Measurements from ENCODE around the gene SMAD3.

Gene SMAD3

DNA sequence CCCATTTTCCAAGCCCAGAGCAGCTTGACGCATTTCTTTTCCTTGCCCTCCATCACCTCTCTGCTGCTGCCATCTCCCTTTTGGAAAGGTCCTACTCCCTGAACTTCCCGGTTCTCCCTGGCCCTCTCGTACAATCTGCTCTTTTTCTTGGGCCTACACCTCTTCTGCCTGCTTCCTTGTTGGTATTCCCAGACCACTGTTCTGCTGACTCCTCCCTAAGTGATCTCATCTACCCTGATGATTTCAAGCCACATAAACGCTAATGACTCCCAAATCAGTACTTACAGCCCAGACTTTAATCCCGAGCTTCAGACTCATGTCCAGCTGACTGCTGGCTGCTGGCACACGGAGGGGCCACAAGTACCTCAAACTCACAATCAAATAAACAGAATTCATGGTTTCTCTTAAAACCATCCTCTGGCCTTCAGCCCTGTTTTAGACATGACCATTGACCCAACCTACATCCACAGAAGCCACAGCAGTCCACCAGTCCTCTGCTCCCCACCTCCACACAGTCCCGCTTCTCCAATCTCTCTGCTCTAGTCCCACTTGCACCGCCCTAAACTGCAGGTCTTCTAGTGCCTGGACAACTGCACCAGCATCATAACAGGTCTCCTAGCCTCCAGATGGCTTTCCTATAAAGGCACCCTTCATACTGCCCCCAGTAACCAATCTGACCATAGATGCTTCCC lies 131.4 kb downstream of the SMAD3 start (continued):
- no peak for TF ChIP-seq ZNF704 (tag by site-specific recombination; IDR thresholded peaks at IDR 0.05)
- TF ChIP-seq ZNF837 (tag by site-specific recombination; IDR thresholded peaks at IDR 0.05), result no peak
- no peak for TF ChIP-seq ZNF266 (tag by site-specific recombination; IDR thresholded peaks at IDR 0.05; ENCODE audit: low read depth)
- TF ChIP-seq HOXC10 (CRISPR knock-in tag; IDR thresholded peaks at IDR 0.05), result no peak
- TF ChIP-seq, protein P1, sequence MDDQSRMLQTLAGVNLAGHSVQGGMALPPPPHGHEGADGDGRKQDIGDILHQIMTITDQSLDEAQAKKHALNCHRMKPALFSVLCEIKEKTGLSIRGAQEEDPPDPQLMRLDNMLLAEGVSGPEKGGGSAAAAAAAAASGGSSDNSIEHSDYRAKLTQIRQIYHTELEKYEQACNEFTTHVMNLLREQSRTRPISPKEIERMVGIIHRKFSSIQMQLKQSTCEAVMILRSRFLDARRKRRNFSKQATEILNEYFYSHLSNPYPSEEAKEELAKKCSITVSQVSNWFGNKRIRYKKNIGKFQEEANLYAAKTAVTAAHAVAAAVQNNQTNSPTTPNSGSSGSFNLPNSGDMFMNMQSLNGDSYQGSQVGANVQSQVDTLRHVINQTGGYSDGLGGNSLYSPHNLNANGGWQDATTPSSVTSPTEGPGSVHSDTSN (CRISPR knock-in tag; IDR thresholded peaks at IDR 0.05), result no peak
- TF ChIP-seq, protein P2, sequence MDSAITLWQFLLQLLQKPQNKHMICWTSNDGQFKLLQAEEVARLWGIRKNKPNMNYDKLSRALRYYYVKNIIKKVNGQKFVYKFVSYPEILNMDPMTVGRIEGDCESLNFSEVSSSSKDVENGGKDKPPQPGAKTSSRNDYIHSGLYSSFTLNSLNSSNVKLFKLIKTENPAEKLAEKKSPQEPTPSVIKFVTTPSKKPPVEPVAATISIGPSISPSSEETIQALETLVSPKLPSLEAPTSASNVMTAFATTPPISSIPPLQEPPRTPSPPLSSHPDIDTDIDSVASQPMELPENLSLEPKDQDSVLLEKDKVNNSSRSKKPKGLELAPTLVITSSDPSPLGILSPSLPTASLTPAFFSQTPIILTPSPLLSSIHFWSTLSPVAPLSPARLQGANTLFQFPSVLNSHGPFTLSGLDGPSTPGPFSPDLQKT (IDR thresholded peaks at IDR 0.05; ENCODE audit: borderline replicate concordance, low read depth, low read length), result no peak
- TF ChIP-seq ZNF830 (tag by site-specific recombination; IDR thresholded peaks at IDR 0.05; ENCODE audit: low read depth), result no peak
- TF ChIP-seq ZNF292 (tag by site-specific recombination; IDR thresholded peaks at IDR 0.05; ENCODE audit: borderline replicate concordance, low read depth), result no peak
- TF ChIP-seq KLF17 (tag by site-specific recombination; IDR thresholded peaks at IDR 0.05), result peak; percentile 63; the same call in 1 of the 2 replicates
- no peak for TF ChIP-seq ZNF791 (tag by site-specific recombination; IDR thresholded peaks at IDR 0.05)
- no peak for TF ChIP-seq ZNF596 (tag by site-specific recombination; IDR thresholded peaks at IDR 0.05)
- TF ChIP-seq ZNF548 (tag by site-specific recombination; IDR thresholded peaks at IDR 0.05), result no peak
- TF ChIP-seq ZNF529 (tag by site-specific recombination; IDR thresholded peaks at IDR 0.05; ENCODE audit: insufficient replicate concordance), result no peak
- TF ChIP-seq ZNF239 (tag by site-specific recombination; IDR thresholded peaks at IDR 0.05), result no peak
- TF ChIP-seq KLF8 (tag by site-specific recombination; IDR thresholded peaks at IDR 0.05), result peak; percentile 58
- TF ChIP-seq HOXD13 (CRISPR knock-in tag; IDR thresholded peaks at IDR 0.05; ENCODE audit: borderline replicate concordance), result no peak
- TF ChIP-seq ZNF660 (tag by site-specific recombination; IDR thresholded peaks at IDR 0.05), result peak; percentile 88
- TF ChIP-seq, protein P3, sequence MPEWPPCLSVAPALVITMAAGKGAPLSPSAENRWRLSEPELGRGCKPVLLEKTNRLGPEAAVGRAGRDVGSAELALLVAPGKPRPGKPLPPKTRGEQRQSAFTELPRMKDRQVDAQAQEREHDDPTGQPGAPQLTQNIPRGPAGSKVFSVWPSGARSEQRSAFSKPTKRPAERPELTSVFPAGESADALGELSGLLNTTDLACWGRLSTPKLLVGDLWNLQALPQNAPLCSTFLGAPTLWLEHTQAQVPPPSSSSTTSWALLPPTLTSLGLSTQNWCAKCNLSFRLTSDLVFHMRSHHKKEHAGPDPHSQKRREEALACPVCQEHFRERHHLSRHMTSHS (tag by site-specific recombination; IDR thresholded peaks at IDR 0.05), result no peak
- TF ChIP-seq ZFP69B (tag by site-specific recombination; IDR thresholded peaks at IDR 0.05), result 0 out of 2 replicates have a peak, but pooled peaks have one; percentile 61
- TF ChIP-seq ZIC2 (tag by site-specific recombination; IDR thresholded peaks at IDR 0.05), result no peak
- TF ChIP-seq ZNF501 (tag by site-specific recombination; IDR thresholded peaks at IDR 0.05), result no peak
- TF ChIP-seq RBAK (tag by site-specific recombination; IDR thresholded peaks at IDR 0.05), result no peak
- TF ChIP-seq YY1 (tag by site-specific recombination; IDR thresholded peaks at IDR 0.05), result no peak
- TF ChIP-seq ZNF624 (tag by site-specific recombination; IDR thresholded peaks at IDR 0.05), result no peak
- TF ChIP-seq SCRT2 (tag by site-specific recombination; IDR thresholded peaks at IDR 0.05), result peak; percentile 44; the same call in 1 of the 2 replicates
- TF ChIP-seq, protein P4, sequence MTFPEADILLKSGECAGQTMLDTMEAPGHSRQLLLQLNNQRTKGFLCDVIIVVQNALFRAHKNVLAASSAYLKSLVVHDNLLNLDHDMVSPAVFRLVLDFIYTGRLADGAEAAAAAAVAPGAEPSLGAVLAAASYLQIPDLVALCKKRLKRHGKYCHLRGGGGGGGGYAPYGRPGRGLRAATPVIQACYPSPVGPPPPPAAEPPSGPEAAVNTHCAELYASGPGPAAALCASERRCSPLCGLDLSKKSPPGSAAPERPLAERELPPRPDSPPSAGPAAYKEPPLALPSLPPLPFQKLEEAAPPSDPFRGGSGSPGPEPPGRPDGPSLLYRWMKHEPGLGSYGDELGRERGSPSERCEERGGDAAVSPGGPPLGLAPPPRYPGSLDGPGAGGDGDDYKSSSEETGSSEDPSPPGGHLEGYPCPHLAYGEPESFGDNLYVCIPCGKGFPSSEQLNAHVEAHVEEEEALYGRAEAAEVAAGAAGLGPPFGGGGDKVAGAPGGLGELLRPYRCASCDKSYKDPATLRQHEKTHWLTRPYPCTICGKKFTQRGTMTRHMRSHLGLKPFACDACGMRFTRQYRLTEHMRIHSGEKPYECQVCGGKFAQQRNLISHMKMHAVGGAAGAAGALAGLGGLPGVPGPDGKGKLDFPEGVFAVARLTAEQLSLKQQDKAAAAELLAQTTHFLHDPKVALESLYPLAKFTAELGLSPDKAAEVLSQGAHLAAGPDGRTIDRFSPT (tag by site-specific recombination; IDR thresholded peaks at IDR 0.05), result no peak; the same call in 1 of the 2 replicates
- TF ChIP-seq PRDM10 (tag by site-specific recombination; IDR thresholded peaks at IDR 0.05), result peak; percentile 59; the same call in 1 of the 2 replicates
- TF ChIP-seq ZNF404 (tag by site-specific recombination; IDR thresholded peaks at IDR 0.05), result no peak
- TF ChIP-seq ZNF664 (tag by site-specific recombination; IDR thresholded peaks at IDR 0.05), result no peak
- peak; percentile 36; the same call in 1 of the 2 replicates for TF ChIP-seq ZNF391 (tag by site-specific recombination; IDR thresholded peaks at IDR 0.05; ENCODE audit: borderline replicate concordance, low read depth)
